Stimulated activated CD4-positive, alpha-beta T cell treated with anti-CD3 and anti-CD28 coated beads, TNF-alpha, amount 100 ng/mL, for 4 hours (primary cell): ENCODE data around the gene POP4.
"Not testable (repeated sequence)": the region's sequence is repeated elsewhere in the genome, so short reads cannot be mapped to it uniquely, and the experiment has no call there.

Source experiments
- DNase-seq, 3 experiments: peaks; one replicate each; pipeline ENCODE4 v3.0.0-alpha.2; 2020; ENCODE audit warnings: low read depth in 3 of 3

POP4 gene, protein sequence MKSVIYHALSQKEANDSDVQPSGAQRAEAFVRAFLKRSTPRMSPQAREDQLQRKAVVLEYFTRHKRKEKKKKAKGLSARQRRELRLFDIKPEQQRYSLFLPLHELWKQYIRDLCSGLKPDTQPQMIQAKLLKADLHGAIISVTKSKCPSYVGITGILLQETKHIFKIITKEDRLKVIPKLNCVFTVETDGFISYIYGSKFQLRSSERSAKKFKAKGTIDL

DNA sequence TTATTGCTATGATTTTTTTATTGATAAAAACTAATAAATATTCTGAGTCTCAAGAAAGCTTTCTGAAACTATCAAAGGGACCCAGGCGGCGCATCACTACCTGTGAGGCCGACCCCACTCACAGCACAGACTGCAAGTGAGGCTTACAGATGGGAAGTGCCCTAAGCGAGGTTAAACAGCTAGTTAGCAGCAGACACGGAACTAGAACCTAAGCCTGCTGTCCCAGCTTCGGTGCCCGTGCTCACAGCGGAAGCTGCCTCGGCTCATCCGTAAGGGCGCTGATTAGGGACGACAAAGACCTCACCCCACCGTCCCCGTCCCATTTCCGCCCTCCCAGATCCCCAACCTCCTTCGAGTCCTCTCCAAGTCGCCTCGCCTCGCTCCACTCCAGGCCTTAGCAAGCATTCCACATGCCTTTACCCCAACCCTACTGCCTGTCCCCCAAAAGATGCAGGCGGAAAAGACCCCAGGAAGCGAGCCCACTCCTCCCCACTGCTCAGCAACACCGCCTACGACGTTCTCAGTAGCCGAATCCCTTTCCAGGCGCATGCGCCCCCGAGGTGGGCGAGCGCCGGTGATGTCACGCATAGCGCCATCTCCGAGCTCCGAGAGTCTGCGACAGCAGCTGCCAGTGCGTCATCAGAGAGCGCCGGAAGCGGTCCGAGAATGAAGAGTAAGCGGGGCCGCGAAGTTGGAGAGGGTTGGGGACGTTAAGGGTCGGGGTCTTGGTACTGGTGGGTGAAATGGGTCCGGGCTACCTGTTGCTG is at the start of gene POP4:
TSS of gene POP4 (plus strand) at position 631 of the 767 bp plus-strand sequence. CDS start at position 667, 36 bp downstream.
- peak; percentile 93 to 97 (median 97) for DNase-seq

DNA sequence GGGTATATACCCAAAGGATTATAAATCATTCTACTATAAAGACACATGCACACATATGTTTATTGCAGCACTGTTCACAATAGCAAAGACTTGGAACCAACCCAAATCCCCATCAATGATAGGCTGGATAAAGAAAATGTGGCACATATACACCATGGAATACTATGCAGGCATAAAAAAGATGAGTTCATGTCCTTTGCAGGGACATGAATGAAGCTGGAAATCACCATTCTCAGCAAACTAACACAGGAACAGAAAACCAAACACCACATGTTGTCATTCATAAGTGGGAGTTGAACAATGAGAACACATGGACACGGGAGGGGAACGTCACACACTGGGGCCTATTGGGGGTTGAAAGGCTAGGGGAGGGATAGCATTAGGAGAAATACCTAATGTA is 47.0 kb upstream of the POP4 start:
- DNase-seq, result not testable (repeated sequence)

DNA sequence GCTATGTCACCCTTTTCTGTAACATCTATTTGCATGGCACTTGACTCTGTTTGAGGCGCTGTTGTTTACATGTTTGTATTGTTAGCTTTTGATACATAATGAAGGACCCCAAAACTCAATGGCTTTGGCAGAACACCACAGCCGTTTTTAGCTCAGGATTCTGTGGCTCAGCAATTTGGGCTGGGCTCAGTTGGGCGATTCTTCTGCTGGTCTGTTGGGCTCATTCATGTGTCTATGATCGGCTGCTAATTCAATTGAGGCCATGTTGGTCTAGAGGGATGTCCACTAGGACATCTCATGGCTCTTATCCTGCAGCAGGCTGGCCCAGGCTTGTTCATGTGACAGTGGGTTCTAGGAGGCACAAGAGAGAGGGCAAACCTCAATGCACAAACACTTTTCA is 46.3 kb upstream of the POP4 start:
- no peak for DNase-seq

DNA sequence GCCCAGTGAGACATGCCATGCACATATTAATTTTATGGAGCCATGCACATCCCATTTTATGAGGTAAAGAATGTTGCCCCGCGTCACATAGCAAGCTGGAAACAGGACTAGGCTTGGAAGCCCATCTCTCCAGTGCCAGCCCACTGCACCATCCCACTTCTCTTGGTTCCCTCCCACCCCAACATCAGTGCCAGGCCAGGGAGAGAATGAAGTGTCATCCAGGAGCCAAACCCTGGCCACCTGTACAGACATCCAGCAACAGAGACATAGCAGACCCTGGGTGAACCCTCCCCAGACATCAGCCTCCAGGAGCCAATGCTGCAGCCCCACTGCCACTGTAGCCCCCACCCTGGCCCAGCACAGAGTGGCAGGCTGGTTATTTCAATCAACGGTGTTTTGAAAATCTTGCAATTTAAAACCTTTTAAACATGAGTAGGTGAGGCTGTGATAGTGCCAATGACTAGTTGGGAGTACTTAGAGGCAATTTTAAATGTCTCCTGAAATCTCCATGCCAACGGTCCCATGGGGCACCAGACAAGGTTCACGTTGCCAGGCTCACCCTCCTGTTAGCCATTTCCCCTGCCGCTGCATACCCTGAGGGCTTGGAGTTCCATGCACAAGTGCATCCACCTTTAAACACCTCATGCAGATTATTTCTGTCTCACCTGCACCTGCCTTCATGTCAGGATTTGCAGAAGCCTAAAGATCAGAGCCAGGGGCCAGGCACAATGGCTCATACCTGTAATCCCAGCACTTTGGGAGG is 45.6 kb upstream of the POP4 start:
- DNase-seq, result no peak

DNA sequence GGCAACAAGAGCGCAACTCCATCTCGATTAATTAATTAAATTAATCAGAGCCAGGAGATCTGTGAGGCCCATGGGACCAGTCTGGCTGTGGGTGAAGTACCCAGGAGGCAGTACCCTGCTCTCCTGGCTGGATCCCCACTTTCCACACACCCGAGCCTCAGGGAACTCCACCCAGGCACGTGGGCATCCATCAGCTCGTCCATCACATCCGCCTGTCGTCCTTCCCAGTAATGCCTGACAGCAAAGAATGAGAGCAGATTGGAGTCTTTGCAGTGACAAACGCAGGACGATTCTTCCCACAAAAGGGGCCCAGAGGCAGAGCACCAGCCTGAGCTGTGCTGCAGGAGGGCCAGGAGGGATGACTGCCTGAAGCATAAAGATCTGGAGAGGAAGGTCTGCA is 44.5 kb upstream of the POP4 start:
- DNase-seq, result no peak

DNA sequence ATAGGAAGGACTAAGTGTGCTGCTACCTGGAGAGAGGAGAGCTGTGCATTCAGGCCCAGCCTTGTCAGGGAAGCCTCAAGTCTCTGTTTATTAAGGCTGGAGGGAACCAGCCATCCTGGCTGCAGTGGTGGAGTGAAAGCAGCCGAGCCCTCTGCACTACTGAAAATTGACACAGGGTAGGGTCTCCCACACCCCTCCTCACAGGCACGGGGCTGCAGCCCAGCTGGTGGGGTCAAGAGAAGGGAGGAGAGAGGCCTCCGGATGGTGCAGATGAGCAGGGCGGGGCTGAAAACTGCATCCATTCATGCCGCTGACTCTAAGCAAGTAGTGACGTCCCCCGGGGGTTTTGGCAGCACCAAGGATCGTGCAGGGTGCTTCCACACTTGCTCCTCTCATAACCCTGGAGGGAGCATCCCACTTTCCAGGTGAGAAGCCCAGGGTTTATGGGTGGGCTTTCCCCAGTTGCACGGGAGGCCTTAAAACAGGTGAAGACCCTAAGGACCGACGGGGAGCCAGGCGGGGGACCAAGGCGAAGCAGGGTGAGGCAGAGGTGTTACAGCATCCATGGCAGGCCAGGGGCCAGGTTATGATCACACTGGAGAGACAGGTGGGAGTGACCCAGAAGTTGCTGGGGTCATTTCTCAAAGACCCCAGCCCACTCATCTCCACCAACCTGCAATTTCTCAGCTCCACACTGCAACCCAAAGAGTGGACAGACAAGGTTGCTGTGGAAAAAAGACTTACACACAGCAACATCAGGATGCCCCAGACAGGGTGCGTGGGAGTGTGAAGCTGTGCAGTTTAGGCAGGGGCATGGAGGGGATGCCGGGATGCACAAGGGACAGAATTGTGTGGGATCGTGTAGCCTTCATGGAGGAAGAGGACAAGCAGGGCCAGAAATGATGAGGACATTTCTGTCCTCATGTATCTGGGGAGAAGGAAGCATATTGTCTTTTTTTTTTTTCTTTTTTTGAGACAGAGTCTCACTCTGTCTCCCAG is 43.5 kb upstream of the POP4 start:
- no peak for DNase-seq

DNA sequence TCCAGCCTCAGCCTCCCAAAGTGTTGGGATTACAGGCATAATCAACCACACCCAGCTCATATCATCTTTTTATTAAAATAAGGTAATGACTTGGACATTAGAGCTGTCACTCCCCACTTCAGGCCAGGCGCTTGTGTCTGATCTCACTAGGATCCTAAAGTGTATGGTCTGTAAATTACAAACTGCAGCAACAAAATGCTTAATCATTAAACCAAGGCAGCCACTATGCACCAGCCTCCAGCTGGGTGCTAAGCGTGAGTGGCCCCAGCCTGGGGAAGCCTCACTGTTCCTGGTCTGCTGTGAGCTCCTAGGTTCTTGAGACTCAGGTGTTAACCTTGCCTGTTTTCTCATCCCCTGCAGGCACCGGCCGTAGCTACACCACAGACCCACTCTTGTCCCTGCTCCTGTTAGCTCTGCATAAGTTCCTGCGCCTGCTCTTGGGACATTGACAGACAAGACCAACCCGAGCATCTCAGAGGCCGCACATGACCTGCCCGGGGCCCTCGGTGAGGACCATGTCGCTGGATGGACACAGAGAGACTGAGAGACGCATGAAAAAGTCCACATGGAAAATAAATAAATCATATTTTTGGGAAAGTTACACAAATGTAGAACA is 42.5 kb upstream of the POP4 start:
- DNase-seq, result no peak

DNA sequence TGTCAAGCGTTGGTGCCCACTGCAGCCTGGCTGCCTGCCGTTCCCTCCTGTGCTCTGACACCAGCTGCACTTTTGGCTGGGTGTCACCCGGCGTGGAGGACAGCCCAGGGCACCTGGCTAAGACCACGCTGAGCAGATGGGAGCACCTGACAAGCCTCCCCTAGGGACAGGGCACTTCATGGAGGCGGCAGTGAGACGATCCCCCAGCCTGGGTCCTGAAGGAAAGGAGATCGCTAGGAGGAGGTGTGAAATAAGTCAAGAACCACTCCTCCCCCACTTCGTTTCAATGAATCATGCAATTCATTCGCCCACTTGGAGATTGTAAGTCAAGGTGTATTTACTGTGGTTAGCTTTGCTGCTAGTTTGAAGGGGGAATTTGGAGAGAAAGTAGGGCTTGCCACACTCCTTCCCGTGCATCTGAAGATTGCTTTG is 41.5 kb upstream of the POP4 start:
- no peak for DNase-seq

DNA sequence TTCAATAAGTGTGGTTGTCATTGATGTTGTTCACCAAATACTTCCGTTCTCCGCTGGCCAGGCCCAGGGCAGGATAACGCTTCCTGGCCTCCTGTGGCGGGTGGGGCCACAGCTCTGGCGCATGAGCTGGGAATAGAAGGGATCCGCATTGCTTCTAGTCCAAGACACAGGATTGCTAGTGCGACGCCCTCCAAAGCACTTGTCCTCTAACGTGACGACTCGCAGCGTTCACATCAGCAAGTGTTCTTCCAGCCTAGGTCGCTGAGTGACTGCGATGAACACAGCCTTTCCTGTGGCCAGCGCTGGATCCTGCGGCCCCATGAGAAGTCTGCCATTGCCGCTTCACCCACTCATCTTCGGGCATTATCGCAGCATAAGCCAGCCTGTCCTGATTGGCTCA is 40.9 kb upstream of the POP4 start:
- DNase-seq, result no peak

DNA sequence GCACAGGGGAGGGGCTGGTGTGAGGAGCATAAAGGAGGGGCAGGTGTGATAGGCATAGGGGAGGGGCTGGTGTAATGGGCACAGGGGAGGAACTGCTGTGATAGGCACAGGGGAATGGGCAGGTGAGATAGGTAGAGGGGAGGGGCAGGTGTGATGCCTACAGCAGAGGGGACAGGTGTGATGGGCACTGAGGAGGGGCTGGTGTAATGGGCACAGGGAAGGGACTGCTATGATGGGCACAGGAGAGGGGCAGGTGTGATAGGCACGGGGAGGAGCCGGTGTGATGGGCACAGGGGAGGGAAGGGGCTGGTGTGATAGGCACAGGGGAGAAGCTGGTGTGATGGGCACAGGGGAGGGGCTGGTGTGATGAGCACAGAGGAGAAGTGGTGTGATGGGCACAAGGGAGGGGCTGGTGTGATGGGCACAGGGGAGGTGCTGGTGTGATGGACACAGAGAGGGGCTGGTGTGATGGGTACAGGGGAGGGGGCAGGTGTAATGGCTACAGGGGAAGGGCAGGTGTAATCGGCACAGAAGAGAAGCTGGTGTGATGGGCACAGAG is 39.5 kb upstream of the POP4 start:
- DNase-seq, result no peak

DNA sequence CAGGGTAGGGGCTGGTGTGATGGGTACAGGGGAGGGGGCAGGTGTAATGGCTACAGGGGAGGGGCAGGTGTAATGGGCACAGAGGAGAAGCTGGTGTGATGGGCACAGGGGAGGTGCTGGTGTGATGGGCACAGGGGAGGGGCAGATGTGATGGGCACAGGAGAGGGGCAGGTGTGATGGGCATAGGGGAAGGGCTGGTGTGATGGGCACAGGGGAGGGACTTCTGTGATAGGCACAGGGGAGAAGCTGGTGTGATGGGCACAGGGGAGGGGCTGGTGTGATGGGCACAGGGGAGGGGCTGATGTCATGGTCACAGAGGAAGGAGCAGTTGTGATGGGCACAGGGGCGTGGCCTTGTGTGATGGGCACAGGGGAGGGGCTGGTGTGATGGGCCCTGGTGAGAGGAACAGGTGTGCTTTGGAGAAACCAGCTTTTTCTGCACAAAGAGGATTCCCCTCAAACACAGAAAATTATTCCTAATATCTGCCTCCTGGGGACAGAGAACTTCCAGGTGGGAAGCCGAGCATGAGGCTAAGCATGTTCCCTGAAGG is 38.6 kb upstream of the POP4 start:
- no peak for DNase-seq

DNA sequence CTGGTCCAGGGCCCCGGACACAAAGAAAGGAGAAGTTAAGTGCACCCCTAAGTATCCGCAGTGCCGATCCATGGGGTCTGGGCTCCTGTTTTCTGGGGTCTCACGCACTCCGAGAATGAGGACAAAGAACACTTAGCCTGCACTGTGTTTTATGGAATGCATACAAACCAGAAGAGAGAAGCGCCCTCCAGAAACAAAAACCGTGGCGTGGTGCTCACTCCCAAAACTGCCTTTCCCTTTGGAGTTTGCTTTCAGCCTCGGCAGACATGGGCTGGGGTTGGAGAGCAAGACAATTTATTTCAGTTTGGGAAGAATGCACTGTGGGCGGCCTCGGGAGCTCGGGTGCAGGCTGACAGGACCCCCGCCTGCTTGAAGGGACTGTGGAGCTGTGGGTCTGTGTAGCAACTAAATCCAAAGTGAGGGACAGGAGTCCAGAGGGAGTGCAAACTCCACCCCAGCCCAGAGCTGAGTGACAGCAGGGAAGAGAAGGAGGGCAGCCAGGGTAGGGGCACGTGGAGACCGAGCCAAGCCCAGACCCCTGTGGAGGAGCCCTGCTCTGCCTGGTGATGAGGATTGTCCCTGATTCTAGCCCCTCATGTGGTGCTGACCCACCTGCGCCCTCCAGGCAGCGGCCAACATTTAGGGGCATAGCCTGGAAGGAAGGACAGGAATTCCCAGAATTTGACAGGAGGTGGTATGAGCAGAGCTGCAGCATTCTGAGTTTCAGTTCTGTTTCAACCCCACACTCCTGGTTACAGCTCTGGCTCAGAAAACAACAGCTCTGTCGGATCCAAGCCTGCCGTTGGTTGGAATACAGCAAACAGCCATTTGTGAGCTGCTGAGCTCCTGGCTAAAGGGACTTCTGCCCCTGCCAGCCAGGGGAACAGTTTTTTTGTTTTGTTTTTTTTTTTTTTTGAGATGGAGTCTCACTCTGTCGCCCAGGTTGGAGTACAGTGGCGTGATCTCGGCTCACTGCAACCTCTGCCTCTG is 37.8 kb upstream of the POP4 start:
- DNase-seq, result no peak

DNA sequence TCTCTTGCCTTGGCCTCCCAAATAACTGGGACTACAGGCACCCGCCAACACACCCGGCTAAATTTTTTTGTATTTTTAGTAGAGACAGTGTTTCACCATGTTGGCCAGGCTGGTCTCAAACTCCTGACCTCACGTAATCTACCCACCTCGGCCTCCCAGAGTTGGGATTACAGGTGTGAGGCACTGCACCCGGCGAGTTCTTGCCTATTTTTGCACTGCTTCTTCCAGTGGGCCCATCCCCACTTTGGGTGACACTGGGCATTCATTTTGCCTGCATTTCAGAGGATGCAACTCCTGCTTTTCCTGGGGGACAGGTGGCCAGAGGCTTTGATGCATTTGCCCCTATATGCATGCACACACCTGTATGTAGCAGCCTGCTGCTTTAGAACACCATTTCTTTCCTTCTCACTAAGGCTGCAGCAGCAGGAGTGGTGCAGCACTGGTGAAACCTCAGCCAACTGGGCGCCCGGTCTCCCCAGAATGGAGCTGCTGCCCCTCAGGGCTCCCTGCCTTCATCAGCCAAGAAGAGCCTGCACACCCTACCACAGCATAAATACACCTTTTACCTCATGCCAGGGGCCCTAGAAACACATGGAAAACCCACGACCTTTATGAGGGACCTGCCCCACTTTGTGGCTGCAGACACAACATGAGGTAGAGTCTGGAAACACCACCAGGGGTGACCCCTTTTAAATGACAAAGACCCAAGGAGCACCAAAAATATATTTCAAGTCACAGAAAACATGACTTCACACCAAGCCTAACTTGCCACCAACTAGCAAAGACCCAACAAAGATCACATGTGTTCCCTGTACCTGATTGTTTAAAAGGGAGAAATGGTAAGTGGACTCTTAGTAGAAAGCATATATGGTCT is 36.8 kb upstream of the POP4 start:
- DNase-seq, result no peak

DNA sequence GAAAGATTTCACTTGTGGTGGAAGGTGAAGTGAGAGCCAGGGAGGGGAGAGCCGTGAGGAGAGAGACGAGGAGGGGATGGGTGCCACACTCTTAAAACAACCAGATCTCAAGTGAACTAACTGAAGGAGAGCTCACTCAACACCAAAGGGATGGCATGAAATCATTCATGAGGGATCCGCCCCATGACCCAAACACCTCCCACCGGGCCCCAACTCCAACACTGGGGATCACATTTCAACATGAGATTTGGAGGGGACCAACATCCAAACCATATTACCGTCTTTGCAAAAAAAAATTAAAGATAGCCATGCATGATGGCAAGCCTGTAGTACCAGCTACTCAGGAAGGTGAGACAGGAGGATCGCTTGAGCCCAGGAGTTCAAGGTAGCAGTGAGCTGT is 34.9 kb upstream of the POP4 start:
- DNase-seq, result no peak

DNA sequence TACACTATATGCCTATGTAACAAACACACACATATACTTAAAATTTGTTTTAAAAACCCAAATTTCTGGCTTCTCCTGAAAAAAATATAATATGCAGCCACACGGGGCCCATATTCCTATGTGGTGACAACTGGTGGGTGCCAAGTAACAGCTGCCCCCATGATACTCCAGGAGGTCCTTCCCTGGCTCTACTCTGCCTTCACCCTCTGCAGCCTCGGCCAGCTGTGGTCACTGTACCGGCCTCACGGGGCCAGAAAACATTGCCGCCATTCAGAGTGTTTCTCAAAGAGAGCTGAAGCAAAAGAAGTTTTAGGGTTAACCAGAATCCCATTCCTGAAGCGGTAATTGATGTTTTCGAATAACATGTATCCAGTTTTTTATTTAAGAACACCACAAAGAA is 32.6 kb upstream of the POP4 start:
- no peak for DNase-seq

DNA sequence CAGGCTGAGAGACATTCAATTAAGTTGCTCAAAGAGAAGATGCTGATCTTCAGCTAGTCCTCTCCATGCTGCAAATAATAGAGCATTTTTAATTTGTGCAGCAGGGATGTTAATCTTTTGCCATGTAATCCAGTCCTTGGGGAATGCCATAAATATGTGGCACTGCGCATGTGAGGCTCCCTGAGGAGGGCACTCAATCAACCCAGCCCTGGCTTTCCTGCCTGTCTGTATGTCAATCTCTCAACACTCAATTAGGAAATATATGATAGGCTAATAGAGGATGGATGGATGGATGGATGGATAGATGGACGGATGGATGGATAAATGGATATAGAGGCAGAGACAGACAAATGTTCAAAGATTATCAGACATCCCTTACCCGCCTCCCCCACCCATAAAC is 31.6 kb upstream of the POP4 start:
- DNase-seq, result no peak

DNA sequence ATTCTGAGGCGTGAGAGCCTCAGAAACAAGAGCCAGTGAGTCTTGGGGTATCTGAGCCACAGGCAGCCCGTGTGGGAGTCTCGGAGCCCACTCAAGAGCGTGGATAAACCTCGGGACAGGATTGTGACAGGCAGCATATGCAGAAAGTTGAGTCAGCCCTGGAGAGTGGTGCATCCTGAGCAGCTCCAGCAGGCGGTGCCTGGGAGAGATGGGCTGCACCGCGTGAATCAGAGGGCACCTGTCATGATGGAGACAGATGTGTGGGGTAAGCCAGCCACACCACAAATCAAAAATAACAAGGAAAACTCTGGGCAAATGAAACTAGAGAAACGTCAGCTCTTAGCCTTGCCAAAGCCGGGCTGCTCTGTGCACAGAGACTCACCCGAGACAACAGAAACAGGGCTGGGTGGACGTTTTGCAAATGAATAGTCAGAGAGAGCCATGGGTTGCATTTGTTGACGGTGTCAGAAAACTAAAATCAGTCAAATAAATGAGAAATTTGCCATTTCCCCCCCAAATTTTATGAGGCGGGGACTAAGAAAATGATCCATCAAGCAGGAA is 30.0 kb upstream of the POP4 start:
- no peak for DNase-seq
